Mesenchymal stem cell (in vitro differentiated cells and primary cell): ENCODE data around the gene CDADC1.

Source experiments
- DNase-seq: peaks from one replicate; pipeline ENCODE4 v3.0.0-alpha.2; 2013
- H2AFZ ChIP-seq: one replicate; pipeline ENCODE4 v1.6.1; 2013; ENCODE audit warnings: low read depth, mild to moderate bottlenecking, control low read depth, inconsistent platforms, low read length, moderate library complexity
- H2AK5ac ChIP-seq: 2 replicates; pipeline ENCODE4 v1.6.1; 2013; ENCODE audit warnings: low read length, moderate library complexity, mild to moderate bottlenecking, inconsistent platforms; ENCODE audit not compliant: severe bottlenecking
- H2BK120ac ChIP-seq: one replicate; pipeline ENCODE4 v1.6.1; 2013; ENCODE audit warnings: low read depth, mild to moderate bottlenecking, inconsistent platforms, low read length, moderate library complexity
- H2BK12ac ChIP-seq, 2 experiments: one replicate each; pipeline ENCODE4 v1.6.1; 2013; ENCODE audit warnings: inconsistent platforms in 2 of 2, low read length in 2 of 2, mild to moderate bottlenecking in 2 of 2, moderate library complexity in 2 of 2, control low read depth in 1 of 2
- H2BK15ac ChIP-seq: one replicate; pipeline ENCODE4 v1.6.1; 2013; ENCODE audit warnings: mild to moderate bottlenecking, low read depth, inconsistent platforms; ENCODE audit not compliant: poor library complexity, severe bottlenecking
- H2BK5ac ChIP-seq: 2 replicates; pipeline ENCODE4 v1.6.1; 2013; ENCODE audit warnings: low read depth, mild to moderate bottlenecking, low read length, control low read depth, inconsistent platforms; ENCODE audit not compliant: poor library complexity, severe bottlenecking
- H3K14ac ChIP-seq, 2 experiments: one replicate each; pipeline ENCODE4 v1.6.1; 2013; ENCODE audit warnings: inconsistent platforms in 2 of 2, low read length in 2 of 2, control low read depth in 1 of 2, mild to moderate bottlenecking in 1 of 2, moderate library complexity in 1 of 2
- H3K18ac ChIP-seq, 2 experiments: one replicate each; pipeline ENCODE4 v1.6.1; 2013; ENCODE audit warnings: inconsistent platforms in 2 of 2, low read length in 2 of 2, control low read depth in 1 of 2, low read depth in 1 of 2, mild to moderate bottlenecking in 1 of 2
- H3K23ac ChIP-seq, 2 experiments: one replicate each; pipeline ENCODE4 v1.6.1; 2013; ENCODE audit warnings: inconsistent platforms in 2 of 2, low read length in 2 of 2, mild to moderate bottlenecking in 2 of 2, moderate library complexity in 2 of 2, control low read depth in 1 of 2
- H3K27ac ChIP-seq: 2 replicates; pipeline ENCODE4 v1.5.1; 2013; ENCODE audit warnings: mild to moderate bottlenecking, moderate library complexity, low read length, control low read depth, inconsistent platforms; ENCODE audit not compliant: poor library complexity, severe bottlenecking
- H3K27me3 ChIP-seq, 2 experiments: 2 replicates each; pipeline versions ENCODE4 v1.6.1 to v1.7.0; 2013; ENCODE audit warnings: low read length in 2 of 2, mild to moderate bottlenecking in 2 of 2, moderate library complexity in 2 of 2, control low read depth in 1 of 2, inconsistent platforms in 1 of 2; ENCODE audit not compliant: control insufficient read depth in 1 of 2, insufficient read depth in 1 of 2
- H3K36me3 ChIP-seq, 2 experiments: 2 replicates each; pipeline versions ENCODE4 v1.6.1 to v1.7.0; 2013; ENCODE audit warnings: low read length in 2 of 2, control low read depth in 1 of 2, inconsistent platforms in 1 of 2, low read depth in 1 of 2, mild to moderate bottlenecking in 1 of 2; ENCODE audit not compliant: insufficient read depth in 2 of 2, control insufficient read depth in 1 of 2
- H3K4ac ChIP-seq, 2 experiments: one replicate each; pipeline ENCODE4 v1.6.1; 2013; ENCODE audit warnings: inconsistent platforms in 2 of 2, low read length in 2 of 2, mild to moderate bottlenecking in 2 of 2, moderate library complexity in 2 of 2, control low read depth in 1 of 2, low read depth in 1 of 2
- H3K4me1 ChIP-seq: 2 replicates; pipeline ENCODE4 v1.6.1; 2013; ENCODE audit warnings: low read depth, low read length, control low read depth; ENCODE audit not compliant: control insufficient read depth, insufficient read depth
- H3K4me2 ChIP-seq: 2 replicates; pipeline ENCODE4 v1.6.1; 2013; ENCODE audit warnings: low read length, mild to moderate bottlenecking, inconsistent platforms; ENCODE audit not compliant: poor library complexity, severe bottlenecking
- H3K4me3 ChIP-seq, 2 experiments: 2 replicates each; pipeline versions ENCODE4 v1.5.1 to v1.7.0; 2013; ENCODE audit warnings: low read length in 2 of 2, mild to moderate bottlenecking in 2 of 2, control low read depth in 1 of 2, low read depth in 1 of 2; ENCODE audit not compliant: insufficient read depth in 1 of 2
- H3K79me1 ChIP-seq: replicated peaks from 2 replicates; pipeline ENCODE4 v1.6.1; 2013; ENCODE audit warnings: mild to moderate bottlenecking, control low read depth, low read length, inconsistent platforms; ENCODE audit not compliant: poor library complexity, severe bottlenecking
- H3K9ac ChIP-seq: 2 replicates; pipeline ENCODE4 v1.7.0; 2013; ENCODE audit warnings: mild to moderate bottlenecking, low read length, moderate library complexity
- H3K9me3 ChIP-seq: 2 replicates; pipeline ENCODE4 v1.7.0; 2013; ENCODE audit warnings: mild to moderate bottlenecking, low read length; ENCODE audit not compliant: control insufficient read depth
- H4K8ac ChIP-seq: one replicate; pipeline ENCODE4 v1.6.1; 2013; ENCODE audit warnings: inconsistent platforms, mild to moderate bottlenecking, low read length, moderate library complexity
- H4K91ac ChIP-seq: one replicate; pipeline ENCODE4 v1.6.1; 2013; ENCODE audit warnings: mild to moderate bottlenecking, low read length, inconsistent platforms
- WGBS: methylation state at CpG from one replicate; pipeline ENCODE4 v1.1.7; 2013; ENCODE audit warnings: mixed read lengths; 5-methylcytosine and 5-hydroxymethylcytosine counted together

The CDADC1 gene

DNA sequence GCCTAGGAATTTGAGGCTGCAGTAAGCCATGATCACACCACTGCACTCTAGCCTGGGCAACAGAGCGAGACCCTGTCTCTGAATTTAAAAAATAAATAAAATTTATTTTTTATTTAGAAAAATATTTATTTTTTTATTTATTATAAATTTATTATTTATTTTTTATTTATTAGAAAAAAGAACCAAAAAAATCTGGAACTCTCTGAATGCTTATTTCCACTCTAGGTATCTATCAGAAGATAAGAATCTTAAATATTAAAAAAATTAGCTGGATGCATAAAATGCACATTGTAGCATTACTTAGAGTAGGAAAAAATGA lies 82.8 kb downstream of the CDADC1 start:
- H3K79me1 ChIP-seq = no peaks in the 10 kb centered on the region
- no peak overlapping the region for H3K4me3 ChIP-seq
- H3K36me3 ChIP-seq = peaks cover 0 to 6% of the 10 kb centered on the region in 2 experiments
- no peak overlapping the region for H2BK12ac ChIP-seq
- H3K14ac ChIP-seq = no peak overlapping the region
- H3K23ac ChIP-seq = no peak overlapping the region
- no peak overlapping the region for H2BK5ac ChIP-seq
- no peak overlapping the region for H4K8ac ChIP-seq
- no peak overlapping the region for H3K4me2 ChIP-seq
- H3K27ac ChIP-seq = no peak overlapping the region
- no peaks in the 10 kb centered on the region for H3K27me3 ChIP-seq
- no peak overlapping the region for H2BK120ac ChIP-seq
- no peak overlapping the region for H3K18ac ChIP-seq
- H4K91ac ChIP-seq = no peak overlapping the region
- no peaks in the 10 kb centered on the region for H3K9me3 ChIP-seq
- no peak overlapping the region for H3K9ac ChIP-seq
- no peak overlapping the region for H2BK15ac ChIP-seq
- H3K4ac ChIP-seq = no peak overlapping the region
- no CpG with 5 or more reads among the region's 1 CpG for WGBS
- no peak for DNase-seq
- no peak overlapping the region for H2AFZ ChIP-seq
- H3K4me1 ChIP-seq = no peaks in the 10 kb centered on the region
- no peak overlapping the region for H2AK5ac ChIP-seq

DNA sequence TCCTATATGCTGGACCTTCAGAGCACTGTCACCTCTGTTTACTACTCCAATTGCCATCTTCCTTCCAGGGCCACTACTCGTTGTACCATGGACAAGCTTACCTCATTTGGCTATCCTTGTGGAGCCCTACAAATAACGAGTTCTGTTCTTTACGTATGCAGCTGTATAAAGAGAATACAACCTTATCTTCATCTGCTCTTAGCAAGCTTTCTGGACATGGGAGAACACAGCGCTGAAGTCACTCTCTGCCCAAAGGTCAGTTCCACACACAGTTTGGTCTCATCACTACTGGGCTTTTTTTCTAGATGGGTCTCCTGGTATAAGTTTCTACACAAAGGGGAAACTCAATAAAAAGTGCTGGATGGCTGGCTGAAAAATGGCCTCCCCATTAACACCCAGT lies 88.9 kb downstream of the CDADC1 start:
- H4K8ac ChIP-seq = no peak overlapping the region
- 89% methylated on average over 4 of the region's 4 CpGs for WGBS

DNA sequence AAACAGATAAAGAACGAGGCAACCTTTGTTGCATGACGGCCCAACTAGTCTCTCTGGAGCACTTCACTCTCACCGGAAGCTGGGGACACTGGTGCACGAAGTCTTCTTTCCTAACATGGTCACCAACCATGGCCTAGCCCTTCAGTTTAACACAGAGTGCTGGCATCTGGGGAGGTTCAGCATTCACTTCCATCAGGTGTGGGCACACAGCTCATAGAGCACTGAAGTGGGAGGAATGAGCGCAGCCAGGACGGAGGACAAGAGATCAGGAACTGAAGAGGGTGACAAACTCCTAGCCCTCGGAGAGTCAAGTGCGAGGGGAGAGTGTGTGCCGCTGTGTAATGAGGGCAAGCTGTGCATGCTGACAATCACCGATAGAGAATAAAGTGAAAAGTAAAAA lies 92.4 kb downstream of the CDADC1 start:
- Histone ChIP-seq H3K79me1 (no peaks in the 10 kb centered on the region), H2BK15ac (no peak overlapping the region), H2AK5ac (no peak overlapping the region), H3K4me2 (no peak overlapping the region), H3K9me3 (no peaks in the 10 kb centered on the region), H3K23ac (no peak overlapping the region), H3K14ac (no peak overlapping the region), H3K27me3 (no peaks in the 10 kb centered on the region), H3K4ac (no peak overlapping the region), H3K18ac (no peak overlapping the region), H4K8ac (no peak overlapping the region), H3K4me3 (no peak overlapping the region), H3K9ac (no peak overlapping the region), H3K27ac (no peak overlapping the region), H2BK5ac (no peak overlapping the region), H3K4me1 (peaks cover 2% of the 10 kb centered on the region), H2BK12ac (no peak overlapping the region), H2AFZ (no peak overlapping the region), H3K36me3 (peaks cover 0 to 10% of the 10 kb centered on the region in 2 experiments), H2BK120ac (no peak overlapping the region), H4K91ac (no peak overlapping the region)
- no peak for DNase-seq
- 95% methylated on average over 8 of the region's 10 CpGs for WGBS

More for the DNA sequence above, 88.9 kb downstream of the CDADC1 start:
- Histone ChIP-seq H3K4me3 (no peak overlapping the region), H2AFZ (no peak overlapping the region), H3K9ac (no peak overlapping the region), H3K4me1 (no peaks in the 10 kb centered on the region), H2BK5ac (no peak overlapping the region), H3K79me1 (no peaks in the 10 kb centered on the region), H2BK15ac (no peak overlapping the region), H3K14ac (no peak overlapping the region), H3K23ac (no peak overlapping the region), H3K18ac (no peak overlapping the region), H3K27me3 (no peaks in the 10 kb centered on the region), H2BK120ac (no peak overlapping the region), H3K4ac (no peak overlapping the region), H3K27ac (no peak overlapping the region), H3K36me3 (peaks cover 0 to 12% of the 10 kb centered on the region in 2 experiments), H3K4me2 (no peak overlapping the region), H4K91ac (no peak overlapping the region), H3K9me3 (no peaks in the 10 kb centered on the region), H2BK12ac (no peak overlapping the region), H2AK5ac (no peak overlapping the region)
- DNase-seq = no peak

DNA sequence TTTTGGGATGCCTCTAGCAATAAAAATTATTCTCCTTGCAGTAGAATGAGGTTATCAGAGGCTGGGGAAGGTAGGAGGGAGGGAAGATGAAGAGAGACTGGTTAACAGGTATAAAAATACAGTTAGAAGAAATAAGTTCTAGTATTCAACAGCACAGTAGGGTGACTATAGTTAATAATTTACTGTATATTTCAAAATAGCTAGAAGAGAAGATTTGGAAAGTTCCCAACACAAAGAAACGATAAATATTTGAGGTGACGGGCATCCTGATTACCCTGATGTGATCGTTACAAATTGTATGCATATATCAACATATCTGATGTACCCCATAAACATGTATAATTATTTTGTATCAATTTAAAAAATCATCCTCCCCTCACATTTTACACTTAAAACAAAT lies 93.8 kb downstream of the CDADC1 start:
- H2BK120ac ChIP-seq = no peak overlapping the region
- no peak overlapping the region for H3K9ac ChIP-seq
- H3K79me1 ChIP-seq = no peaks in the 10 kb centered on the region
- H4K8ac ChIP-seq = no peak overlapping the region
- no peak overlapping the region for H2AK5ac ChIP-seq
- no peak overlapping the region for H3K27ac ChIP-seq
- H2BK15ac ChIP-seq = no peak overlapping the region
- no peak overlapping the region for H3K23ac ChIP-seq
- H3K14ac ChIP-seq = no peak overlapping the region
- H3K27me3 ChIP-seq = no peaks in the 10 kb centered on the region
- no peak overlapping the region for H3K18ac ChIP-seq
- WGBS = no CpG with 5 or more reads among the region's 3 CpGs
- no peak for DNase-seq
- H4K91ac ChIP-seq = no peak overlapping the region
- no peak overlapping the region for H3K4me2 ChIP-seq
- no peak overlapping the region for H2BK12ac ChIP-seq
- no peaks in the 10 kb centered on the region for H3K9me3 ChIP-seq
- H3K4ac ChIP-seq = no peak overlapping the region
- no peak overlapping the region for H2AFZ ChIP-seq
- peaks cover 2% of the 10 kb centered on the region for H3K4me1 ChIP-seq
- H3K4me3 ChIP-seq = no peak overlapping the region
- H2BK5ac ChIP-seq = no peak overlapping the region
- peaks cover 0 to 10% of the 10 kb centered on the region in 2 experiments for H3K36me3 ChIP-seq
